Jurkat, Clone E6-1 (cell line): Measurements from ENCODE around the gene ASPSCR1.

Source experiments
- DNase-seq: peaks from one replicate; pipeline ENCODE4 v3.0.0-alpha.2; 2011; ENCODE audit warnings: low read depth, low spot score
- H3K4me3 ChIP-seq: 2 replicates; pipeline ENCODE4 v1.5.1; 2011; ENCODE audit warnings: mild to moderate bottlenecking, low read length, control low read depth, moderate library complexity

Gene ASPSCR1

GRCh38 chr17:81994593-81995462 is 17.4 kb downstream of the ASPSCR1 start:
- no peak for DNase-seq
- no peak overlapping the region for H3K4me3 ChIP-seq

DNA sequence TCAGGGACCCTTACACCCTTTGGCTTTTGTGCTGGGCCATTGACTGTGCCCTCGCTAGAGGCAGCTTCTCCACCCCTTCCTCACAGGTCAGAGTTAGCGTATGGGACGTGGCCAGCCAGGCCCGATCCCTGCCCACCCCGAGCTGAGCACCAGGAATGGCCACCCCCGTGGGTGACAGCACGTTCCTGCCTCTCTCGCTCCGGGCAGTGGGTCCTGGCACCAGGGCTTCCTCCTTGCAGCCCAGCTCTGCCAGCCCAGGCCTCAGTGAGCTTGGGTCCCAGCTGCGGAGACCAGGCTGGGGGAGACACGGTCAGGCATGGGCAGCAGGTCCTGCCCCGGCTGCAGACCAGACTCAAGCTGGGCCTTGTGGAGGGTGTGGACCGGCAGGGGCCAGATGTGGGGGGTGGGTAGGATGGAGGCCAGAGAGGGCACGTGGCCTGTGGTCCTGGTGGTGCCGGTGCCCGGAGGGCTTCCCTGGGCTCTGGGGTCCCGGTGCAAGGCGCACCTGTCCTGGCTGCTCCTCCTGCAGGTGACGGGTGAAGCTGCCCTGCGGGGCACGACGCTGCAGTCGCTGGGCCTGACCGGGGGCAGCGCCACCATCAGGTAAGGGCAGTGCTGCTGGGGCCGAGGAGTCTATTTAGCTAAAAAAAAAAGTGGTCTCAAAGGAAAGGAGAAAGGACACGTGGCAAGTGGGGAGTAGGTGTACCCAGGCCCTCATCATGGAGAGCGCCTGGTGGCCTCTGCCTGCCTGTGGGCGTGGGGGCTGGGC is 18.2 kb downstream of the ASPSCR1 start:
- no peak overlapping the region for H3K4me3 ChIP-seq
- no peak for DNase-seq

DNA sequence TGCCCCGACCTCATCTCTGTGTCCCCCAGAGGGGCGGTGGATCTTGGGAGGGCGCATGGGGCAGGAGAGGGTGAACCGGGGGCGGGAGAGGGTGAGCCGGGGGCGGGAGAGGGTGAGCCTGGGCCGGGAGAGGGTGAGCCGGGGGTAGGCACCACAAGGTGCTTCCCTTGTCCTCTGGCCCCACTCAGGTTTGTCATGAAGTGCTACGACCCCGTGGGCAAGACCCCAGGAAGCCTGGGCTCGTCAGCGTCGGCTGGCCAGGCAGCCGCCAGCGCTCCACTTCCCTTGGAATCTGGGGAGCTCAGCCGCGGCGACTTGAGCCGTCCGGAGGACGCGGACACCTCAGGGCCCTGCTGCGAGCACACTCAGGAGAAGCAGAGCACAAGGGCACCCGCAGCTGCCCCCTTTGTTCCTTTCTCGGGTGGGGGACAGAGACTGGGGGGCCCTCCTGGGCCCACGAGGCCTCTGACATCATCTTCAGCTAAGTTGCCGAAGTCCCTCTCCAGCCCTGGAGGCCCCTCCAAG is 18.9 kb downstream of the ASPSCR1 start:
- H3K4me3 ChIP-seq: no peak overlapping the region
- no peak for DNase-seq

GRCh38 chr17:81996757-81997441 is 19.5 kb downstream of the ASPSCR1 start:
- H3K4me3 ChIP-seq: no peak overlapping the region
- no peak for DNase-seq

- no peak for DNase-seq
- H3K4me3 ChIP-seq: no peak overlapping the region
Measured at GRCh38 chr17:81998212-81998611, 20.8 kb downstream of the ASPSCR1 start.

- DNase-seq: no peak
- H3K4me3 ChIP-seq: no peak overlapping the region
Measured at GRCh38 chr17:81998691-81999438, 21.4 kb downstream of the ASPSCR1 start.

DNA sequence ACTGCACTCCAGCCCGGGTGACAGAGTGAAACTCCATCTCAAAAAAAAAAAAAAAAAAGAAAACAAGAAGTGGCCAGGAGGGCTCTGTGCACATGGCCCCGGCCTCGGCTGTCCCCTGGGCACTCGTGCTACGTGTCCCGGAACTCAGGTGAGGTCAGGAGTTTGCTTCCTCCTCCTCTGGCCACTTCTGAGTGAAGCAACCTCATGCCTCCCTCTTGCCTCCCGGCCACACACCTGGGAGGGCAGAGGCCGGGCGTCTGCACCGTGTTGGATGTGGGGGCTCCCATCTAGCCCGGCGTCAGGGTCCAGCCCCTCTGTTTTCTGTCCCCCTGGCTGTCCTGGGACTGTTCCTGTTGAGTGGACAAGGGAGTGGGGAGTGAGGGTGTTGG is 22.2 kb downstream of the ASPSCR1 start:
- DNase-seq: no peak
- H3K4me3 ChIP-seq: no peak overlapping the region

- DNase-seq: no peak
- H3K4me3 ChIP-seq: no peak overlapping the region
Measured at GRCh38 chr17:81999976-82000802, 22.8 kb downstream of the ASPSCR1 start.

DNA sequence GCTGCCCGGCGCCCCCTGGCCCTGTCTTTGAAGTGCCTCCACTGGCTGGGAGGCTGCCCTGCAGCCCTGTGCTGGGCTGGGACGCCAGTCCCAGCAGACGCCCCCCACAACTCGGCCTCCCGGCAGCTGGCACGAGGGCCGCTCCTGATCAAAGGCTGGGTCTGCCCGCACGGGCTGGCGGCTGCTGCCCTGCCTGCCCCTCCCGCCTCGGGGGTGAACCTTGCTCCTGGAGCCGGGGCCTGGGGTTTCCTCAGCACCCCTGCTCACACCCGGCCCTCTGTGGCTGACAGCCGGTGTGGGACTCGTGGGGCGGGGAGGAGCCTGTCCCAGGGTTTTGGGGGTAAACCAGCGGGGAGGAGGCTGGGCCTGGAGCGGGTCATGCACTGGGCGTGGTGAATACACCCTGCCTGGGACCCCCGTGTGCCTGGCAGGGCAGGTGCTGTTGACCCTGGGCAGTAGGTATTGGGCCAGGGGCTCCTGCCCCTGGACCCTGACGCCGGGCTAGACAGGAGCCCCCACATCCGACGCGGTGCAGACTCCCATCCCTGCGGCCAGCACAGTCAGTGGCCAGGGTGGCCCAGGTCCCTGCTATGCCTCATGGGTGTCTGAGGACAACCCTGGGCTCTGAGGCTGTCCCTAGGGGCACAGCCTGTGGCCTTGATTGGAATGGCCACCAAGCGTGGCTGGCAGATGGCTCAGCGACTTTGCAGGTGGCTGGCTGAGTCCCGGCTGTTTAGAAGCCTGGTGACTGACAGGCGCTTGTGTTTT is 23.6 kb downstream of the ASPSCR1 start:
- DNase-seq: no peak
- no peak overlapping the region for H3K4me3 ChIP-seq

- H3K4me3 ChIP-seq: no peak overlapping the region
- no peak for DNase-seq
Measured at GRCh38 chr17:82001571-82002056, 24.2 kb downstream of the ASPSCR1 start.

GRCh38 chr17:82003411-82004381 is 26.3 kb downstream of the ASPSCR1 start:
- H3K4me3 ChIP-seq: no peak overlapping the region
- DNase-seq: no peak

GRCh38 chr17:82004517-82005455 is 27.4 kb downstream of the ASPSCR1 start:
- no peak overlapping the region for H3K4me3 ChIP-seq
- no peak for DNase-seq

DNA sequence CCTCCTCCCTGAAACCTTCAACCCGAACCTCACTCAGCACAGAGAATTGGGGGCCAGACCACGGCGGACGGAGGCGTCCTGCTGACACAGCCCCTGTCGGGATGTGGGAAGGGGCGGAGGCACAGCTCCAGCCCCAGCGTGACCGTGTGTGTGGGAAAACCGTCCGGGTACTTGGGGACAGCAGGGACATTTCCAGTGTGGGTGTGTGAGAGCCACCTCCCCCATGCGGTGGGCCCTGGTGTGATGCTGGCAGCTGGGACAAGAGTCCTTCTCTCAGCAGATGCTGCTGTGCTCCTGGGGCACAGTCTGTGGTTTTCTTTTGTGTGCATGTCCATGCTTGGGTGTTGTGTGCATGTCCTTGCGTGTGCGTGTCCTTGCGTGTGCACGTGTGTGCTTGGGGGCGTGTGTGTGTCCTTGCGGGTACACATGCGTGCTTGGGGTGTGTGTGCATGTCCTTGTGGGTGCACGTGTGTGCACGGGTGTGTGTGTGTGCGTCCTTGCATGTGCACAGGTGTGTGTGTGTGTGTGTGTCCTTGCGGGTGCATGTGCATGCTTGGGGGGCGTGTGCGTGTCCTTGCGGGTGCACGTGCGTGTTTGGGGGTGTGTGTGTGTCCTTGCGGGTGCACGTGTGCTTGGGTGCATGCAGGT is 28.4 kb downstream of the ASPSCR1 start:
- H3K4me3 ChIP-seq: no peak overlapping the region
- no peak for DNase-seq

DNA sequence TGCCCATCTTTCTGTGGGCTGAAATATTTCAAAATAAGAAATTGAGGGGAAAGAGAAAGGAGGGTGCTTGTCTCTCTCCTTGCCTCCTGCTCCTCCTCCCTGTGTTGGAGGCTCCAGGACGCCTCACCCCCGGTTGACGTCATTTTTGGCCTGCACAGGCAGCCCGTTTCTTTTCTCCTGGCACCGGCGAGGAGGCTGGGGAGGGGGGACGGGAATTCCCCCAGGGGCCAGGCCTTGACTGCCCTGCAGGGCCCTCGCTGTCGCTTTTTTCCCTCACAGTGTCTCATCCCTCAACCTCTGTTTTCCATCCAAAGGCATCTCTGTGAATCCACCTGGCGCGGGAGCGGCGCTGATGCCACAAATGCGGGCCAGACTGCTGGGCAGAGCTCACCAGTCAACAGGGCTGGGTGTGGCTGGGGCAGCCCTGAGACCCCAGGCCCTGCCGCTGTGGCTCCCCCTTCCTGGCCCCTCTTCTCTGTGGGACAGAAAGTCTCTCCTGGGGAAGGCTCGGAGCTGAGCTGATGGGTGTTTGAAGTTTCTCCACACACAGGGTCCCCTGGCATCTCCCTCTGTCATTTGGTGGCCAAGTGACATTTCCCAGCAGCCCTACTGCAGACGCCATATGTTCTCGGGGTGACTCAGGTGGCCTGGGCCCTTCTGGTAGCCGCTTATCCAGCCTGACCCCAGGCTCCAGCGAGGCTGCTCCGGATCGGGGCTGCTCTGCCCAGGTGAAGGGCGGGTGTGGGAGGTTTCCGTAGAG is 29.2 kb downstream of the ASPSCR1 start:
- DNase-seq: no peak
- no peak overlapping the region for H3K4me3 ChIP-seq
